Mesenchymal stem cell (in vitro differentiated cells and primary cell): ENCODE data around the gene PRKRIP1.
"Not testable (repeated sequence)": the region's sequence is repeated elsewhere in the genome, so short reads cannot be mapped to it uniquely, and the experiment has no call there.

Experiments used
- DNase-seq: peaks from one replicate; pipeline ENCODE4 v3.0.0-alpha.2; 2013
- H2AFZ ChIP-seq: one replicate; pipeline ENCODE4 v1.6.1; 2013; ENCODE audit warnings: low read depth, mild to moderate bottlenecking, control low read depth, inconsistent platforms, low read length, moderate library complexity
- H2AK5ac ChIP-seq: 2 replicates; pipeline ENCODE4 v1.6.1; 2013; ENCODE audit warnings: low read length, moderate library complexity, mild to moderate bottlenecking, inconsistent platforms; ENCODE audit not compliant: severe bottlenecking
- H2BK120ac ChIP-seq: one replicate; pipeline ENCODE4 v1.6.1; 2013; ENCODE audit warnings: low read depth, mild to moderate bottlenecking, inconsistent platforms, low read length, moderate library complexity
- H2BK12ac ChIP-seq, 2 experiments: one replicate each; pipeline ENCODE4 v1.6.1; 2013; ENCODE audit warnings: inconsistent platforms in 2 of 2, low read length in 2 of 2, mild to moderate bottlenecking in 2 of 2, moderate library complexity in 2 of 2, control low read depth in 1 of 2
- H2BK15ac ChIP-seq: one replicate; pipeline ENCODE4 v1.6.1; 2013; ENCODE audit warnings: mild to moderate bottlenecking, low read depth, inconsistent platforms; ENCODE audit not compliant: poor library complexity, severe bottlenecking
- H2BK5ac ChIP-seq: 2 replicates; pipeline ENCODE4 v1.6.1; 2013; ENCODE audit warnings: low read depth, mild to moderate bottlenecking, low read length, control low read depth, inconsistent platforms; ENCODE audit not compliant: poor library complexity, severe bottlenecking
- H3K14ac ChIP-seq, 2 experiments: one replicate each; pipeline ENCODE4 v1.6.1; 2013; ENCODE audit warnings: inconsistent platforms in 2 of 2, low read length in 2 of 2, control low read depth in 1 of 2, mild to moderate bottlenecking in 1 of 2, moderate library complexity in 1 of 2
- H3K18ac ChIP-seq, 2 experiments: one replicate each; pipeline ENCODE4 v1.6.1; 2013; ENCODE audit warnings: inconsistent platforms in 2 of 2, low read length in 2 of 2, control low read depth in 1 of 2, low read depth in 1 of 2, mild to moderate bottlenecking in 1 of 2
- H3K23ac ChIP-seq, 2 experiments: one replicate each; pipeline ENCODE4 v1.6.1; 2013; ENCODE audit warnings: inconsistent platforms in 2 of 2, low read length in 2 of 2, mild to moderate bottlenecking in 2 of 2, moderate library complexity in 2 of 2, control low read depth in 1 of 2
- H3K27ac ChIP-seq: 2 replicates; pipeline ENCODE4 v1.5.1; 2013; ENCODE audit warnings: mild to moderate bottlenecking, moderate library complexity, low read length, control low read depth, inconsistent platforms; ENCODE audit not compliant: poor library complexity, severe bottlenecking
- H3K27me3 ChIP-seq, 2 experiments: 2 replicates each; pipeline versions ENCODE4 v1.6.1 to v1.7.0; 2013; ENCODE audit warnings: low read length in 2 of 2, mild to moderate bottlenecking in 2 of 2, moderate library complexity in 2 of 2, control low read depth in 1 of 2, inconsistent platforms in 1 of 2; ENCODE audit not compliant: control insufficient read depth in 1 of 2, insufficient read depth in 1 of 2
- H3K36me3 ChIP-seq, 2 experiments: 2 replicates each; pipeline versions ENCODE4 v1.6.1 to v1.7.0; 2013; ENCODE audit warnings: low read length in 2 of 2, control low read depth in 1 of 2, inconsistent platforms in 1 of 2, low read depth in 1 of 2, mild to moderate bottlenecking in 1 of 2; ENCODE audit not compliant: insufficient read depth in 2 of 2, control insufficient read depth in 1 of 2
- H3K4ac ChIP-seq, 2 experiments: one replicate each; pipeline ENCODE4 v1.6.1; 2013; ENCODE audit warnings: inconsistent platforms in 2 of 2, low read length in 2 of 2, mild to moderate bottlenecking in 2 of 2, moderate library complexity in 2 of 2, control low read depth in 1 of 2, low read depth in 1 of 2
- H3K4me1 ChIP-seq: 2 replicates; pipeline ENCODE4 v1.6.1; 2013; ENCODE audit warnings: low read depth, low read length, control low read depth; ENCODE audit not compliant: control insufficient read depth, insufficient read depth
- H3K4me2 ChIP-seq: 2 replicates; pipeline ENCODE4 v1.6.1; 2013; ENCODE audit warnings: low read length, mild to moderate bottlenecking, inconsistent platforms; ENCODE audit not compliant: poor library complexity, severe bottlenecking
- H3K4me3 ChIP-seq, 2 experiments: 2 replicates each; pipeline versions ENCODE4 v1.5.1 to v1.7.0; 2013; ENCODE audit warnings: low read length in 2 of 2, mild to moderate bottlenecking in 2 of 2, control low read depth in 1 of 2, low read depth in 1 of 2; ENCODE audit not compliant: insufficient read depth in 1 of 2
- H3K79me1 ChIP-seq: replicated peaks from 2 replicates; pipeline ENCODE4 v1.6.1; 2013; ENCODE audit warnings: mild to moderate bottlenecking, control low read depth, low read length, inconsistent platforms; ENCODE audit not compliant: poor library complexity, severe bottlenecking
- H3K9ac ChIP-seq: 2 replicates; pipeline ENCODE4 v1.7.0; 2013; ENCODE audit warnings: mild to moderate bottlenecking, low read length, moderate library complexity
- H3K9me3 ChIP-seq: 2 replicates; pipeline ENCODE4 v1.7.0; 2013; ENCODE audit warnings: mild to moderate bottlenecking, low read length; ENCODE audit not compliant: control insufficient read depth
- H4K8ac ChIP-seq: one replicate; pipeline ENCODE4 v1.6.1; 2013; ENCODE audit warnings: inconsistent platforms, mild to moderate bottlenecking, low read length, moderate library complexity
- H4K91ac ChIP-seq: one replicate; pipeline ENCODE4 v1.6.1; 2013; ENCODE audit warnings: mild to moderate bottlenecking, low read length, inconsistent platforms
- WGBS: methylation state at CpG from one replicate; pipeline ENCODE4 v1.1.7; 2013; ENCODE audit warnings: mixed read lengths; 5-methylcytosine and 5-hydroxymethylcytosine counted together

Gene PRKRIP1

DNA sequence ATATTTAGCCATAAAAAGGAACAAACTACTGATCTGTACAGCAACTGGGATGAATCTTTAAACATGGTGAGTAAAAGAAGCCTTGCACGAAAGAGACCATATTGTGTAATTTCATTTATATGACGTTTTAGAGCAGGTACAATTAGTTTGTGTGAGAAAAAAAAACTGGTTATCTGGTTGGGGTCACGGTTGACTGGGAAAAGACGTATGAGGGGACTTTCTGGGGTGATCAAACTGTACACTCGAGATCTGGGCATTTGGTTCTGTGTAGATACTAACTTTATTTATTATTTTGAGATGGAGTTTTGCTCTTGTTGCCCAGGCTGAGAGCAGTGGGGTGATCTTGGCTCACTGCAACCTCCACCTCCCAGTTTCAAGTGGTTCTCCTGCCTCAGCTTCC, 4.2 kb downstream of the PRKRIP1 start:
- no peak overlapping the region for H3K4me3 ChIP-seq
- no peak overlapping the region for H2AFZ ChIP-seq
- H3K27me3 ChIP-seq, result no peaks in the 10 kb centered on the region
- H3K9ac ChIP-seq, result no peak overlapping the region
- no peak overlapping the region for H3K18ac ChIP-seq
- H3K9me3 ChIP-seq, result no peaks in the 10 kb centered on the region
- no peak overlapping the region for H3K27ac ChIP-seq
- H3K4me1 ChIP-seq, result peaks cover 5% of the 10 kb centered on the region
- no peak overlapping the region for H2BK15ac ChIP-seq
- no peak overlapping the region for H2BK12ac ChIP-seq
- H4K8ac ChIP-seq, result no peak overlapping the region
- peaks cover 40 to 64% of the 10 kb centered on the region in 2 experiments for H3K36me3 ChIP-seq
- WGBS, result 97% methylated on average over 5 of the region's 5 CpGs
- no peak overlapping the region for H2BK5ac ChIP-seq
- no peak for DNase-seq
- H2BK120ac ChIP-seq, result no peak overlapping the region
- no peak overlapping the region for H3K23ac ChIP-seq
- peaks cover 21% of the 10 kb centered on the region for H3K79me1 ChIP-seq
- no peak overlapping the region for H2AK5ac ChIP-seq
- H3K4ac ChIP-seq, result no peak overlapping the region
- H4K91ac ChIP-seq, result no peak overlapping the region
- no peak overlapping the region for H3K14ac ChIP-seq
- H3K4me2 ChIP-seq, result no peak overlapping the region

DNA sequence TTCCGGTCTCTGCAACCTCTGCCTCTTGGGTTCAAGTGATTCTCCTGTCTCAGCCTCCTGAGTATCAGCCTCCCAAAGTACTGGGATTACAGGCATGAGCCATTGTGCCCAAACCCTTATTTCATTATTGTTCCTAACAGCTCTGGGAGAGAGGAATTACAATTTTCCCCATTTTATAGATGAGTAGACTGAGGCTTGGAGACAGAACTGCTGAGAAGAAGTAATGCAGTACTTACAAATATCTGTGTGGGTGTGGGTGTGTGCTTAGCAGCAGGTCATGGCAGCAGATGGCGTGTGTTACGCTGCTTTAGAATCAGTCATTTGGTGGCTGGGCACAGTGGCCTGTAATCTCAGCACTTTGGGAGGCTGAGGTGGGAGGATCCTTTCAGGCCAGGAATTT, 7.4 kb downstream of the PRKRIP1 start:
- Histone ChIP-seq H3K4ac (no peak overlapping the region), H4K91ac (no peak overlapping the region), H3K27me3 (no peaks in the 10 kb centered on the region), H3K18ac (no peak overlapping the region), H4K8ac (no peak overlapping the region), H2AFZ (no peak overlapping the region), H2BK12ac (no peak overlapping the region), H2BK15ac (no peak overlapping the region), H2BK5ac (no peak overlapping the region), H3K9ac (no peak overlapping the region), H3K27ac (no peak overlapping the region), H2BK120ac (no peak overlapping the region), H2AK5ac (no peak overlapping the region), H3K4me2 (no peak overlapping the region), H3K9me3 (no peaks in the 10 kb centered on the region), H3K4me3 (no peak overlapping the region), H3K36me3 (peaks cover 66 to 95% of the 10 kb centered on the region in 2 experiments), H3K23ac (no peak overlapping the region), H3K4me1 (peaks cover 4% of the 10 kb centered on the region), H3K79me1 (peaks cover 24% of the 10 kb centered on the region), H3K14ac (no peak overlapping the region)
- DNase-seq, result no peak
- 94% methylated on average over 3 of the region's 3 CpGs for WGBS

DNA sequence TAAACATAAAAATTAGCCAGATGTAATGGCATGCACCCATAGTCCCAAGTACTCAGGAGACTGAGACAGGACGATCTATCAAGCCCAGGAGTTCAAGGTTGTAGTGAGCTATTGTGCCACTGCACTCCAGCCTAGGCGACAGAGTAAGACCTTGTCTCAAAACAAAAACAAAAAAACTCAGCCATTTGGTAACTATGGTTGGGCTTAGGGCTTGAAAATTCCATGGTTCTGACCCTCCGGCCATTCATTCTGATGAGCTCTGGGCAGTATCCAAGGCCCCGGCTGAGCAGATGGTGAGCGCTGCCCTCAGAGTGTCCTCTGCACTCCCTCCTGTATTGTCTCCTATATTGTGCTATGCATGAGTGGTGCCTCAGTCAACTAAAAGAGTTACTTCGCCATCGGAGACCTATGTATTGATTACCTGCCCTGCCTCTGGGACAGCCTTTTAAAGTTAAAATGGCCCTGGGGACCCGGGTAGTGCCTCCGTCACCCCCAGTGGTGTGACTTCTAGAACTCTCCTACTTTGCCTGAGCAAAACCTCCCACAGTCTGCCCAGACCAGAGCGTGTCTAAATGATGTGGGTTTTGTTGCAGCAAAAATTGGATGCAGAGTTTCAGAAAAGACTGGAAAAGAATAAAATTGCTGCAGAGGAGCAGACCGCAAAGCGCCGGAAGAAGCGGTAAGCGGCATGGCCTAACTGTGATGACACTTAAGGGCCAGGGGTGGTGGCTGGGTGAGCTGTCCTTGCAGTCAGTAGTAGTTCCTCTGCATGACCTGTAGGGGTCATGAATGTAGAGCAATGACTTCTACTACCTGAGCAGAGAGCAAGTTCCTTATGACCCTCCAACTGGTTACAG, 8.1 kb downstream of the PRKRIP1 start:
- Histone ChIP-seq H3K4me3 (no peak overlapping the region), H3K79me1 (peaks cover 23% of the 10 kb centered on the region), H2BK15ac (no peak overlapping the region), H3K4me1 (peaks cover 4% of the 10 kb centered on the region), H3K27ac (no peak overlapping the region), H2BK120ac (no peak overlapping the region), H2AFZ (no peak overlapping the region), H3K36me3 (peaks cover 62 to 92% of the 10 kb centered on the region in 2 experiments), H2BK5ac (no peak overlapping the region), H3K14ac (no peak overlapping the region), H3K23ac (no peak overlapping the region), H3K27me3 (no peaks in the 10 kb centered on the region), H3K4ac (no peak overlapping the region), H3K9ac (no peak overlapping the region), H2AK5ac (no peak overlapping the region), H3K18ac (no peak overlapping the region), H3K9me3 (no peaks in the 10 kb centered on the region), H4K91ac (no peak overlapping the region), H4K8ac (no peak overlapping the region), H3K4me2 (no peak overlapping the region), H2BK12ac (no peak overlapping the region)
- 71% methylated on average over 15 of the region's 15 CpGs for WGBS
- DNase-seq, result peak; percentile 72

DNA sequence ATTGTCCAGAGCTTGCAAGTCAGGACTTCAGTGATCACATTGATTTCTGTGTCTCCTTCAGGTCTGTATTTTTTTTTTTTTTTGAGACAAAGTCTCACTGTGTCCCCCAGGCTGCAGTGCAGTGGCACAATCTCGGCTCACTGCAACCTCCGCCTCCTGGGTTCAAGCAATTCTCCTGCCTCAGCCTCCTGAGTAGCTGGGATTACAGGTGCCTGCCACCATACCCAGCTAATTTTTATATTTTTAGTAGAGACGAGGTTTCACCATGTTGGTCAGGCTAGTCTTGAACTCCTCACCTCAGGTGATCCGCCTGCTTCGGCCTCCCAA, 8.7 kb downstream of the PRKRIP1 start:
- not testable (repeated sequence) for H3K4me3 ChIP-seq, H2BK120ac ChIP-seq
- 98% methylated on average over 5 of the region's 5 CpGs for WGBS

More for the DNA sequence above, 8.7 kb downstream of the PRKRIP1 start:
- H3K23ac ChIP-seq, H3K4ac ChIP-seq, H3K9ac ChIP-seq, H4K8ac ChIP-seq, H4K91ac ChIP-seq, H3K4me2 ChIP-seq, H3K14ac ChIP-seq, DNase-seq, H2AK5ac ChIP-seq, H3K27ac ChIP-seq, H3K4me1 ChIP-seq, H3K18ac ChIP-seq, H3K27me3 ChIP-seq, H2BK15ac ChIP-seq, H2BK12ac ChIP-seq, H2BK5ac ChIP-seq, H2AFZ ChIP-seq, H3K9me3 ChIP-seq: not testable (repeated sequence)
- Histone ChIP-seq H3K36me3 (peaks cover 62 to 90% of the 10 kb centered on the region in 2 experiments), H3K79me1 (peaks cover 23% of the 10 kb centered on the region)
